DOHH2 (cell line): ENCODE data around the gene DISC1.

ENCODE experiments used
- CTCF ChIP-seq: fragments of 200-600 bp; sonication (generic); IDR thresholded peaks from one replicate; pipeline ENCODE4 v1.5.1; 2014; ENCODE audit warnings: antibody characterized with exemption, mild to moderate bottlenecking, low read depth, low read length; ENCODE audit not compliant: poor library complexity, severe bottlenecking
- EZH2phosphoT487 ChIP-seq: fragments of 200-600 bp; sonication (generic); IDR thresholded peaks from 2 replicates; pipeline ENCODE4 v1.6.1; 2017; ENCODE audit warnings: borderline replicate concordance, mild to moderate bottlenecking, antibody characterized with exemption, low read length, moderate library complexity, mixed read lengths

- no peak for TF ChIP-seq CTCF
- no peak for TF ChIP-seq EZH2phosphoT487
Observed at GRCh38 chr1:231688989-231689388, 62.4 kb downstream of the DISC1 start.
